Adrenal gland (tissue), 12 donors: ENCODE data around the gene RPL36. TPM values are rescaled to one million over a fixed set of nuclear protein-coding genes. Genes with fewer than 3 reads are reported as not detected.
"Not testable (repeated sequence)": the region's sequence is repeated elsewhere in the genome, so short reads cannot be mapped to it uniquely, and the experiment has no call there.

Experiments
- DNase-seq, 7 donors: peaks; one replicate each; pipeline ENCODE4 v3.0.0-alpha.2; 2019 to 2020
- H3K27ac ChIP-seq, 5 donors: fragments of 200-600 bp; sonication (generic) in 4 of 5; 1 replicate in 3 of 5; 2 replicates in 2 of 5; pipeline versions ENCODE4 v1.5.1 to v1.8.0; 2016 to 2020; ENCODE audit warnings: mild to moderate bottlenecking in 1 of 5
- H3K27me3 ChIP-seq: fragments of 200-600 bp; 2 replicates; pipeline ENCODE4 v1.8.0; 2021
- H3K36me3 ChIP-seq, 2 donors: fragments of 200-600 bp; replicated peaks in 1 of 2; 1 replicate in 1 of 2; 2 replicates in 1 of 2; pipeline versions ENCODE4 v1.5.1 to v1.8.0; 2018 to 2022
- H3K4me1 ChIP-seq, 2 donors: fragments of 200-600 bp; replicated peaks in 1 of 2; 1 replicate in 1 of 2; 2 replicates in 1 of 2; pipeline versions ENCODE4 v1.5.1 to v1.8.0; 2018 to 2021
- H3K4me3 ChIP-seq, 4 donors: fragments of 200-600 bp; sonication (generic) in 3 of 4; one replicate each; pipeline ENCODE4 v1.5.1; 2016 to 2018
- H3K9me3 ChIP-seq, 3 donors: fragments of 200-600 bp; sonication (generic) in 1 of 3; replicated peaks in 1 of 3; 1 replicate in 2 of 3; 2 replicates in 1 of 3; pipeline versions ENCODE4 v1.5.1 to v1.8.0; 2016 to 2021
- CTCF ChIP-seq, 6 experiments: fragments of 450-650 bp in 4 of 6; fragments of 200-600 bp in 2 of 6; sonication (generic) in 1 of 6; IDR thresholded peaks; 1 replicate in 5 of 6; 2 replicates in 1 of 6; pipeline versions ENCODE4 v1.5.1 to v1.8.0; 2016 to 2021; ENCODE audit warnings: antibody characterized with exemption in 6 of 6, mild to moderate bottlenecking in 2 of 6, moderate library complexity in 1 of 6
- POLR2A ChIP-seq, 2 donors: fragments of 450-650 bp; IDR thresholded peaks; one replicate each; pipeline ENCODE4 v1.6.1; 2017; ENCODE audit warnings: antibody characterized with exemption in 2 of 2, mild to moderate bottlenecking in 2 of 2, moderate library complexity in 1 of 2
- WGBS, 4 donors: extraction: QIAGEN DNeasy Blood & Tissue Kit in 2 of 4; methylation state at CpG; one replicate each; pipeline versions ENCODE4 v1.1.5 to v1.1.7; 2013 to 2017; 5-methylcytosine and 5-hydroxymethylcytosine counted together
- intact Hi-C, 2 donors: fragments of 100-400 bp; cut with DNase I; formaldehyde crosslinking; loops; one replicate each; pipeline versions ENCODE4 v1.14.1 to v1.15.0; 2022 to 2023
- polyA plus RNA-seq, 3 donors: library from polyadenylated mRNA; stranded (reverse); fragments of 200-250 nt in 2 of 3; fragments of 350-450 nt in 1 of 3; fragmentation: Illumina TruSeq in 1 of 3; extraction: RNeasy Lipid Tissue Mini Kit (QIAGEN cat#74804) in 1 of 3; gene quantifications; one replicate each; pipeline ENCODE4 v1.2.3, GENCODE V29; 2013 to 2014
- total RNA-seq, 9 donors: library from RNA; depleted of rRNA in 4 of 9; stranded (reverse); fragments of >200 nt in 4 of 9; fragments of 120-200 nt in 1 of 9; fragmentation: NEBNext Ultra II Directional in 1 of 9; extraction: Animal tissue kit (Norgen Biotek cat#: 25700) in 1 of 9; gene quantifications; one replicate each; pipeline versions ENCODE4 v1.1.0 to v1.2.4, GENCODE V29; 2013 to 2023
- donor health status: healthy with polysubstance abuse.
- donor health status: Bipolar disorder and iron deficiency.
- donor health status: DM: yes; HTN: yes; CAD: no.
- donor health status: DM: no; HTN: no; CAD: no.
- donor health status: DM: no; HTN: no; CAD: no.
- donor health status: DM: yes; HTN: yes; CAD: no.

The RPL36 gene
- total and polyA plus RNA-seq, 12 donors, result 615 to 3,360 (median 1,204) TPM

GRCh38 chr19:5687360-5688198 is 2.5 kb upstream of the RPL36 start:
- peak in 3 of 7 donors; percentile 46 to 59 (median 52) for DNase-seq
- peaks cover 0 to 11% of the 10 kb centered on the region in 2 donors for H3K36me3 ChIP-seq
- WGBS, 4 donors, result 49 to 81% (median 58%) methylated on average over 22 to 76 of the region's 76 CpGs
- no peak for TF ChIP-seq POLR2A (IDR thresholded peaks at IDR 0.05)
- peak in 1 of 6 experiments; percentile 8 for TF ChIP-seq CTCF (IDR thresholded peaks at IDR 0.05)
- H3K27me3 ChIP-seq, result no peaks in the 10 kb centered on the region
- H3K9me3 ChIP-seq, result no peaks in the 10 kb centered on the region
- H3K4me1 ChIP-seq, result peaks cover 12 to 24% of the 10 kb centered on the region in 2 donors
- peak overlapping the region in 4 of 5 donors; percentile 64 to 93 (median 82) for H3K27ac ChIP-seq
- intact Hi-C loops, result no loop called here
- peak overlapping the region in 1 of 4 donors; percentile 49 for H3K4me3 ChIP-seq

GRCh38 chr19:5688262-5688881 is 1.7 kb upstream of the RPL36 start:
- H3K27me3 ChIP-seq, H3K27ac ChIP-seq, H3K9me3 ChIP-seq, H3K4me3 ChIP-seq, intact Hi-C loops: not testable (repeated sequence)
- peak in 2 of 7 donors; percentile 33 to 40 for DNase-seq
- WGBS, 4 donors, result 92% methylated on average over 13 of the region's 13 CpGs
- Histone ChIP-seq H3K4me1 (peaks cover 12 to 31% of the 10 kb centered on the region in 2 donors), H3K36me3 (peaks cover 0 to 19% of the 10 kb centered on the region in 2 donors)

- peak in 1 of 2 donors; percentile 32 for TF ChIP-seq POLR2A (IDR thresholded peaks at IDR 0.05)
- no peak for TF ChIP-seq CTCF (IDR thresholded peaks at IDR 0.05)
- peak overlapping the region; percentile 67 to 97 (median 82) for H3K4me3 ChIP-seq
- DNase-seq, result peak; percentile 68 to 89 (median 79)
- H3K36me3 ChIP-seq, result peaks cover 0 to 47% of the 10 kb centered on the region in 2 donors
- peak overlapping the region; percentile 90 to 95 (median 93) for H3K27ac ChIP-seq
- no peaks in the 10 kb centered on the region for H3K9me3 ChIP-seq
- intact Hi-C loops, result no loop called here
- H3K4me1 ChIP-seq, result peaks cover 12 to 30% of the 10 kb centered on the region in 2 donors
- H3K27me3 ChIP-seq, result no peaks in the 10 kb centered on the region
- WGBS, 4 donors, result 2 to 4% (median 3%) methylated on average over 17 to 54 of the region's 54 CpGs
These were observed 1.1 kb downstream of the RPL36 start for GRCh38 chr19:5690955-5691821.

- Histone ChIP-seq H3K27ac (peak overlapping the region; percentile 6 to 95 (median 93)), H3K4me1 (peaks cover 12 to 26% of the 10 kb centered on the region in 2 donors), H3K27me3 (no peaks in the 10 kb centered on the region), H3K36me3 (peaks cover 0 to 55% of the 10 kb centered on the region in 2 donors), H3K4me3 (peak overlapping the region in 1 of 4 donors; percentile 67), H3K9me3 (no peaks in the 10 kb centered on the region)
- WGBS, 4 donors, result 34 to 65% (median 40%) methylated on average over 10 to 42 of the region's 42 CpGs
- TF ChIP-seq POLR2A (IDR thresholded peaks at IDR 0.05) (no peak), CTCF (IDR thresholded peaks at IDR 0.05) (no peak)
- intact Hi-C loops, result no loop called here
- peak in 6 of 7 donors; percentile 55 to 67 (median 62) for DNase-seq
These were observed 2.0 kb downstream of the RPL36 start for GRCh38 chr19:5691822-5692722.
